SU-DHL-6 (cell line): ENCODE results near the gene C19orf44.
"Not testable (repeated sequence)": the region's sequence is repeated elsewhere in the genome, so short reads cannot be mapped to it uniquely, and the experiment has no call there.

Source experiments
- H2AFZ ChIP-seq: fragments of 200-600 bp; sonication (generic); 2 replicates; pipeline ENCODE4 v1.6.1; 2014; ENCODE audit warnings: low read depth, mild to moderate bottlenecking, moderate library complexity, mixed read lengths, antibody characterized with exemption, low read length; ENCODE audit not compliant: severe bottlenecking
- H3F3A ChIP-seq: fragments of 200-600 bp; shearing (Covaris generic); 2 replicates; pipeline ENCODE4 v1.6.0; 2016; ENCODE audit warnings: antibody characterized with exemption, mild to moderate bottlenecking; ENCODE audit not compliant: insufficient read depth
- H3K27ac ChIP-seq: fragments of 200-600 bp; sonication (generic); 2 replicates; pipeline ENCODE4 v1.5.1; 2016; ENCODE audit warnings: low read depth, mild to moderate bottlenecking, low read length, moderate library complexity, mixed read lengths
- H3K27me3 ChIP-seq: fragments of 200-600 bp; sonication (generic), shearing (Covaris generic); 2 replicates; pipeline ENCODE4 v1.6.0; 2014; ENCODE audit warnings: mild to moderate bottlenecking, low read length
- H3K36me3 ChIP-seq: fragments of 200-600 bp; sonication (generic); 2 replicates; pipeline ENCODE4 v1.6.1; 2014; ENCODE audit warnings: mild to moderate bottlenecking, low read length, mixed read lengths
- H3K4me2 ChIP-seq: fragments of 300-600, 200-600 bp; shearing (Covaris generic), sonication (generic); 2 replicates; pipeline ENCODE4 v1.6.0; 2014; ENCODE audit warnings: low read length, low read depth, mild to moderate bottlenecking; ENCODE audit not compliant: poor library complexity, severe bottlenecking
- H3K4me3 ChIP-seq: fragments of 200-600 bp; sonication (generic); 2 replicates; pipeline ENCODE4 v1.5.1; 2014; ENCODE audit warnings: antibody characterized with exemption, low read length, mild to moderate bottlenecking, mixed read lengths; ENCODE audit not compliant: insufficient read depth, poor library complexity, severe bottlenecking
- H3K79me2 ChIP-seq: fragments of 200-600 bp; sonication (generic); 2 replicates; pipeline ENCODE4 v1.6.1; 2014; ENCODE audit warnings: mild to moderate bottlenecking, low read length, moderate library complexity; ENCODE audit not compliant: insufficient read depth
- H3K9ac ChIP-seq: fragments of 200-600 bp; sonication (generic); 2 replicates; pipeline ENCODE4 v1.7.0; 2014; ENCODE audit warnings: mild to moderate bottlenecking, low read length
- H3K9me2 ChIP-seq: fragments of 200-600 bp; sonication (generic); replicated peaks from 2 replicates; pipeline ENCODE4 v1.6.1; 2014; ENCODE audit warnings: low read length; ENCODE audit not compliant: insufficient read depth
- H3K9me3 ChIP-seq: fragments of 200-600 bp; sonication (generic); 2 replicates; pipeline ENCODE4 v1.6.1; 2014; ENCODE audit warnings: low read length, mixed read lengths; ENCODE audit not compliant: insufficient read depth
- H4K20me1 ChIP-seq: fragments of 200-600 bp; sonication (generic); 2 replicates; pipeline ENCODE4 v1.6.1; 2014; ENCODE audit warnings: low read depth, mild to moderate bottlenecking, antibody characterized with exemption, low read length, moderate library complexity, mixed read lengths
- CTCF ChIP-seq: fragments of 200-600 bp; sonication (generic); IDR thresholded peaks from one replicate; pipeline ENCODE4 v1.5.1; 2017; ENCODE audit warnings: antibody characterized with exemption, mild to moderate bottlenecking, low read length, moderate library complexity; ENCODE audit not compliant: insufficient read depth, poor library complexity, severe bottlenecking
- EZH2phosphoT487 ChIP-seq: fragments of 200-600 bp; sonication (generic), shearing (Covaris generic); conservative IDR thresholded peaks from 2 replicates; pipeline ENCODE4 v1.6.1; 2018; ENCODE audit warnings: mild to moderate bottlenecking, antibody characterized with exemption, low read length, moderate library complexity, mixed read lengths

C19orf44 gene

GRCh38 chr19:16477311-16477710 lies 18.9 kb upstream of the C19orf44 start:
- Histone ChIP-seq H3K27me3 (no peaks in the 10 kb centered on the region), H3K4me2 (no peak overlapping the region), H3K9me3 (no peaks in the 10 kb centered on the region), H3K79me2 (no peaks in the 10 kb centered on the region), H3K36me3 (no peaks in the 10 kb centered on the region), H3K4me3 (no peak overlapping the region), H3F3A (no peaks in the 10 kb centered on the region), H4K20me1 (no peaks in the 10 kb centered on the region), H3K9me2 (no peaks in the 10 kb centered on the region), H3K27ac (no peak overlapping the region), H3K9ac (no peak overlapping the region), H2AFZ (no peak overlapping the region)
- TF ChIP-seq CTCF = no peak
- TF ChIP-seq EZH2phosphoT487 = no peak

GRCh38 chr19:16482745-16483144 lies 13.4 kb upstream of the C19orf44 start:
- Histone ChIP-seq H2AFZ (no peak overlapping the region), H3K9ac (no peak overlapping the region), H3K36me3 (no peaks in the 10 kb centered on the region), H3K27ac (no peak overlapping the region), H3F3A (no peaks in the 10 kb centered on the region), H3K27me3 (no peaks in the 10 kb centered on the region), H3K9me2 (no peaks in the 10 kb centered on the region), H3K79me2 (no peaks in the 10 kb centered on the region), H3K9me3 (no peaks in the 10 kb centered on the region), H3K4me3 (no peak overlapping the region), H4K20me1 (no peaks in the 10 kb centered on the region), H3K4me2 (no peak overlapping the region)
- TF ChIP-seq EZH2phosphoT487 (no peak), CTCF (no peak)

- H4K20me1 ChIP-seq, H3K27me3 ChIP-seq, H3K36me3 ChIP-seq, H3K79me2 ChIP-seq, H3K9me3 ChIP-seq, H3K9me2 ChIP-seq, H2AFZ ChIP-seq, H3K9ac ChIP-seq, H3F3A ChIP-seq, H3K27ac ChIP-seq, H3K4me3 ChIP-seq, H3K4me2 ChIP-seq: not testable (repeated sequence)
These were observed 9.7 kb upstream of the C19orf44 start for GRCh38 chr19:16486476-16486875.

GRCh38 chr19:16496613-16496983 lies 404 bp downstream of the C19orf44 start:
- 0 out of 2 replicates have a peak, but pooled peaks cover 3% of the 10 kb centered on the region for H3F3A ChIP-seq
- H3K4me2 ChIP-seq = peak overlapping the region; percentile 67
- peak overlapping the region; percentile 62 for H3K9ac ChIP-seq
- no peaks in the 10 kb centered on the region for H3K27me3 ChIP-seq
- no peaks in the 10 kb centered on the region for H3K9me3 ChIP-seq
- H4K20me1 ChIP-seq = no peaks in the 10 kb centered on the region
- no peaks in the 10 kb centered on the region for H3K36me3 ChIP-seq
- peak overlapping the region; percentile 36 for H2AFZ ChIP-seq
- TF ChIP-seq CTCF (no peak), EZH2phosphoT487 (no peak)
- H3K9me2 ChIP-seq = no peaks in the 10 kb centered on the region
- peak overlapping the region; percentile 78 for H3K4me3 ChIP-seq
- H3K79me2 ChIP-seq = peaks cover 6% of the 10 kb centered on the region; the same call in 1 of the 2 replicates
- no peak overlapping the region for H3K27ac ChIP-seq
